ENCODE data around the gene ATP13A2.

ATP13A2 gene

DNA sequence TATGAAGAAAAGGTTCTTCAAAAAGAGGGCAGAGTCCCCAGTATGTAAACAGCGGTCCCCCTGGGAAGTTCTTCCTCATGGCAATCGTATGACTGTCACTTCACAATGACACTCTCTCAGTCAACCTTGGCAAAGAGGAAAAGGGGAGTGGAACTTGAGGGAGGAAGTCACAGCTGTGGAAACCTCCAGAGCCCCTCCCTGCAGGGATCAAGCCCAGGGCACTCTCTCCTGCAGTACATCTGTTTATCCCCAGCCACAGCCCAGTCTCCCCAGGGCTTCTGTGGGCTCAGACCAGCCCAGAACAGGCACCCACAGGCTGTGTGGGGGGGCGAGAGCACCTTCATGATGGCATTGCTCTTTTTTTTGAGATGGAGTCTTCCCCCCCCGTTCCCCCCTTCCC is 2.0 kb downstream of the ATP13A2 start:
- no peak for TF ChIP-seq GABPA (IDR thresholded peaks at IDR 0.05; ENCODE audit: low read depth)
- peak; percentile 82 for TF ChIP-seq POLR2AphosphoS5 (IDR thresholded peaks at IDR 0.05; ENCODE audit: low read depth)
- TF ChIP-seq, protein P1, sequence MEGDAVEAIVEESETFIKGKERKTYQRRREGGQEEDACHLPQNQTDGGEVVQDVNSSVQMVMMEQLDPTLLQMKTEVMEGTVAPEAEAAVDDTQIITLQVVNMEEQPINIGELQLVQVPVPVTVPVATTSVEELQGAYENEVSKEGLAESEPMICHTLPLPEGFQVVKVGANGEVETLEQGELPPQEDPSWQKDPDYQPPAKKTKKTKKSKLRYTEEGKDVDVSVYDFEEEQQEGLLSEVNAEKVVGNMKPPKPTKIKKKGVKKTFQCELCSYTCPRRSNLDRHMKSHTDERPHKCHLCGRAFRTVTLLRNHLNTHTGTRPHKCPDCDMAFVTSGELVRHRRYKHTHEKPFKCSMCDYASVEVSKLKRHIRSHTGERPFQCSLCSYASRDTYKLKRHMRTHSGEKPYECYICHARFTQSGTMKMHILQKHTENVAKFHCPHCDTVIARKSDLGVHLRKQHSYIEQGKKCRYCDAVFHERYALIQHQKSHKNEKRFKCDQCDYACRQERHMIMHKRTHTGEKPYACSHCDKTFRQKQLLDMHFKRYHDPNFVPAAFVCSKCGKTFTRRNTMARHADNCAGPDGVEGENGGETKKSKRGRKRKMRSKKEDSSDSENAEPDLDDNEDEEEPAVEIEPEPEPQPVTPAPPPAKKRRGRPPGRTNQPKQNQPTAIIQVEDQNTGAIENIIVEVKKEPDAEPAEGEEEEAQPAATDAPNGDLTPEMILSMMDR (IDR thresholded peaks at IDR 0.05; ENCODE audit: insufficient read depth, low read length): no peak
- peak; percentile 85 for TF ChIP-seq SPI1 (IDR thresholded peaks at IDR 0.05; ENCODE audit: borderline replicate concordance, low read depth)
- TF ChIP-seq, protein P2, sequence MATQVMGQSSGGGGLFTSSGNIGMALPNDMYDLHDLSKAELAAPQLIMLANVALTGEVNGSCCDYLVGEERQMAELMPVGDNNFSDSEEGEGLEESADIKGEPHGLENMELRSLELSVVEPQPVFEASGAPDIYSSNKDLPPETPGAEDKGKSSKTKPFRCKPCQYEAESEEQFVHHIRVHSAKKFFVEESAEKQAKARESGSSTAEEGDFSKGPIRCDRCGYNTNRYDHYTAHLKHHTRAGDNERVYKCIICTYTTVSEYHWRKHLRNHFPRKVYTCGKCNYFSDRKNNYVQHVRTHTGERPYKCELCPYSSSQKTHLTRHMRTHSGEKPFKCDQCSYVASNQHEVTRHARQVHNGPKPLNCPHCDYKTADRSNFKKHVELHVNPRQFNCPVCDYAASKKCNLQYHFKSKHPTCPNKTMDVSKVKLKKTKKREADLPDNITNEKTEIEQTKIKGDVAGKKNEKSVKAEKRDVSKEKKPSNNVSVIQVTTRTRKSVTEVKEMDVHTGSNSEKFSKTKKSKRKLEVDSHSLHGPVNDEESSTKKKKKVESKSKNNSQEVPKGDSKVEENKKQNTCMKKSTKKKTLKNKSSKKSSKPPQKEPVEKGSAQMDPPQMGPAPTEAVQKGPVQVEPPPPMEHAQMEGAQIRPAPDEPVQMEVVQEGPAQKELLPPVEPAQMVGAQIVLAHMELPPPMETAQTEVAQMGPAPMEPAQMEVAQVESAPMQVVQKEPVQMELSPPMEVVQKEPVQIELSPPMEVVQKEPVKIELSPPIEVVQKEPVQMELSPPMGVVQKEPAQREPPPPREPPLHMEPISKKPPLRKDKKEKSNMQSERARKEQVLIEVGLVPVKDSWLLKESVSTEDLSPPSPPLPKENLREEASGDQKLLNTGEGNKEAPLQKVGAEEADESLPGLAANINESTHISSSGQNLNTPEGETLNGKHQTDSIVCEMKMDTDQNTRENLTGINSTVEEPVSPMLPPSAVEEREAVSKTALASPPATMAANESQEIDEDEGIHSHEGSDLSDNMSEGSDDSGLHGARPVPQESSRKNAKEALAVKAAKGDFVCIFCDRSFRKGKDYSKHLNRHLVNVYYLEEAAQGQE (IDR thresholded peaks at IDR 0.05; ENCODE audit: insufficient replicate concordance, low read depth): no peak
- Histone ChIP-seq H3K27ac (replicated peaks) (no peak overlapping the region), H3K27me3 (ENCODE audit: insufficient read depth, poor library complexity, severe bottlenecking) (no peaks in the 10 kb centered on the region), H3K4me3 (replicated peaks; ENCODE audit: insufficient read depth, low read length) (no peak overlapping the region)
- DNase-seq (ENCODE audit: low read depth in 1 of 2, low spot score in 1 of 2): peak; percentile 74 to 79

DNA sequence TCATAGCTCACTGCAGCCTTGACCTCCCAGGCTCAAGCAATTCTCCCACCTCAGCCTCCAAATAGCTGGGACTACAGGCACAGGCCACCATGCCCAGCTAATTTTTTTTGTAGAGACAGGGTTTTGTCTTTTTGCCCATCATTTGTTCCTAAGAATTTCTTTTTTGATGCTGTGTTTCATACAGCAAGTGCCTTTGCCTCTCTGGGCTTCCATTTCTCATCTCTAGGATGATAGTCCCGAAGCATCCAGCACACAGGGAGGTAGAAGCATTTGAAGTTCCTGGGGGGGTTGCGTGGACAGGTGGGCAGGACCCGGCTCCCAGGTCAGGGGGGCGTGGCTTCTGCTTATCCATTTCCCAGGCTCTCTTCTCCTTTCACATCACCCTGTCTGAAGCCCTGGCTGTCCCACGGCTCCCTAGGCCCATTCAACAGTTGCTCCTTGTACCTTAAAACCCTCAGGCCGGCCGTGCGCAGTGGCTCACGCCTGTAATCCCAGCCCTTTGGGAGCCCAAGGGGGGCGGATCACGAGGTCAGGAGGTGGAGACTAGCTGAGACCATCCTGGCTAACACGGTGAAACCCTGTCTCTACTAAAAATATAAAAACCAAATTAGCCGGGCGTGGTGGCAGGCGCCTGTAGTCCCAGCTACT is 3.4 kb downstream of the ATP13A2 start:
- Histone ChIP-seq H3K27ac (replicated peaks) (no peak overlapping the region), H3K27me3 (ENCODE audit: insufficient read depth, poor library complexity, severe bottlenecking) (no peaks in the 10 kb centered on the region), H3K4me3 (replicated peaks; ENCODE audit: insufficient read depth, low read length) (no peak overlapping the region)
- TF ChIP-seq GABPA (IDR thresholded peaks at IDR 0.05; ENCODE audit: low read depth) (no peak), POLR2AphosphoS5 (IDR thresholded peaks at IDR 0.05; ENCODE audit: low read depth) (no peak), SPI1 (IDR thresholded peaks at IDR 0.05; ENCODE audit: borderline replicate concordance, low read depth) (no peak)
- TF ChIP-seq, protein P1 (IDR thresholded peaks at IDR 0.05; ENCODE audit: insufficient read depth, low read length): no peak
- TF ChIP-seq, protein P2 (IDR thresholded peaks at IDR 0.05; ENCODE audit: insufficient replicate concordance, low read depth): no peak
- no peak for DNase-seq (ENCODE audit: low read depth in 1 of 2, low spot score in 1 of 2)

DNA sequence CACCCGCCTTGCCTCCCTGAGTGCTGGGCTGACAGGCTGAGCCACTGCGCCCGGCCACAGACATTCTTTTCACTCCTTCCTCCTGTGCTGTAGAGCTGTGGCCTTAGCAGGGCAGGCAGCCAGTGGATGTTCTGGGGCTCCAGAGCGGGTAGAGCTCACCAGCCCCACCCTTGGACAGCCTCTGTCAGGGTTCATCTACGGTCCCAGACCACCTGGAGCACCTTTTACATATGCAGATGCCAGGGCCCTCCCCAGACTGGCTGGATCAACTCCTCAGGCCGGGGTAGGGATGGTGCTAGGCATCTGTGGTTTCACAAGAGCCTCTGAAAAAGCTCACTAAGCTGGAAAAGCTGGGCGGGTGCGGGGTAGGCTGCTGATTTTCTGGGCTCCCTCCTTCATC is 4.6 kb downstream of the ATP13A2 start:
- no peak overlapping the region for H3K27ac ChIP-seq (replicated peaks)
- TF ChIP-seq GABPA (IDR thresholded peaks at IDR 0.05; ENCODE audit: low read depth): no peak
- TF ChIP-seq, protein P2 (IDR thresholded peaks at IDR 0.05; ENCODE audit: insufficient replicate concordance, low read depth): no peak
- TF ChIP-seq SPI1 (IDR thresholded peaks at IDR 0.05; ENCODE audit: borderline replicate concordance, low read depth): no peak
- no peak for TF ChIP-seq POLR2AphosphoS5 (IDR thresholded peaks at IDR 0.05; ENCODE audit: low read depth)
- TF ChIP-seq, protein P1 (IDR thresholded peaks at IDR 0.05; ENCODE audit: insufficient read depth, low read length): no peak
- no peak for DNase-seq (ENCODE audit: low read depth in 1 of 2, low spot score in 1 of 2)
- H3K27me3 ChIP-seq (ENCODE audit: insufficient read depth, poor library complexity, severe bottlenecking): no peaks in the 10 kb centered on the region
- no peak overlapping the region for H3K4me3 ChIP-seq (replicated peaks; ENCODE audit: insufficient read depth, low read length)

Data from HL-60 (cell line).